ENCODE measurements around the gene FERD3L.
"Not testable (repeated sequence)": the region's sequence is repeated elsewhere in the genome, so short reads cannot be mapped to it uniquely, and the experiment has no call there.

FERD3L gene, protein sequence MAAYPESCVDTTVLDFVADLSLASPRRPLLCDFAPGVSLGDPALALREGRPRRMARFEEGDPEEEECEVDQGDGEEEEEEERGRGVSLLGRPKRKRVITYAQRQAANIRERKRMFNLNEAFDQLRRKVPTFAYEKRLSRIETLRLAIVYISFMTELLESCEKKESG

DNA sequence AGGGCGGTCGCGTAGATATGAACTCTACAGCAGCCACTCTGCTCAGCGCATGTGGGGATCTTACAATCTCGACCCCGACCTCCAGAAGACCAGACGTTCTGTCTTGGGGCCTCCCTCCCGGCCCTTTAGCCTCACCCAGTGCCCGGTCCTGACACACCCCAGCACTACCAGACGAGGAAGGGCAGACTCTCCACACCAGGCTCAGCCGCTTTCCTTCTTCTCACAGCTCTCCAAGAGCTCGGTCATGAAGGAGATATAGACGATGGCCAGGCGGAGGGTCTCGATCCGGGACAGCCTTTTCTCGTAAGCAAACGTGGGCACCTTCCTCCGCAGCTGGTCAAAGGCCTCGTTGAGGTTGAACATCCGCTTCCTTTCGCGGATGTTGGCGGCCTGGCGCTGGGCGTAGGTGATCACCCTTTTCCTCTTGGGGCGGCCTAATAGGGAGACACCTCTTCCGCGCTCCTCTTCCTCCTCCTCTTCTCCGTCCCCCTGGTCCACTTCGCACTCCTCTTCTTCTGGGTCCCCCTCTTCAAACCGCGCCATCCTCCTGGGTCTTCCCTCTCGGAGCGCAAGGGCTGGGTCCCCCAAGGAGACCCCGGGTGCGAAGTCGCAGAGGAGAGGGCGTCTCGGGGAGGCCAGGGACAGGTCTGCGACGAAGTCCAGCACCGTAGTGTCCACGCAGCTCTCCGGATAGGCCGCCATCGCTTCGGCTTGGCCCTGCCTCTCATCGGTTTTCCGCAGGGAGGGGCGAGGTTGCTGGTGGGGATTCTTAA lies at the start of gene FERD3L:
Gene FERD3L (minus strand): TSS at position 761 of the 773 bp plus-strand sequence. CDS start 59 bp downstream, at position 702.
- DNase-seq = no peak

DNA sequence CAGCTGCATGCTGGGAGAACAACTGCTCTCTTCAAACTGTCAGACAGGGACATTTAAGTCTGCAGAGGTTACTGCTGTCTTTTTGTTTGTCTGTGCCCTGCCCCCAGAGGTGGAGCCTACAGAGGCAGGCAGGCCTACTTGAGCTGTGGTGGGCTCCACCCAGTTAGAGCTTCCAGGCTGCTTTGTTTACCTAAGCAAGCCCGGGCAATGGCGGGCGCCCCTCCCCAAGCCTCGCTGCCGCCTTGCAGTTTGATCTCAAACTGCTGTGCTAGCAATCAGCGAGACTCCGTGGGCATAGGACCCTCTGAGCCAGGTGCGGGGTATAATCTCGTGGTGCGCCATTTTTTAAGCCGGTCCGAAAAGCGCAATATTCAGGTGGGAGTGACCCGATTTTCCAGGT lies 49.2 kb upstream of the FERD3L start:
- DNase-seq = not testable (repeated sequence)

GRCh38 chr7:19181634-19182033 lies 36.4 kb upstream of the FERD3L start:
- DNase-seq = no peak

DNA sequence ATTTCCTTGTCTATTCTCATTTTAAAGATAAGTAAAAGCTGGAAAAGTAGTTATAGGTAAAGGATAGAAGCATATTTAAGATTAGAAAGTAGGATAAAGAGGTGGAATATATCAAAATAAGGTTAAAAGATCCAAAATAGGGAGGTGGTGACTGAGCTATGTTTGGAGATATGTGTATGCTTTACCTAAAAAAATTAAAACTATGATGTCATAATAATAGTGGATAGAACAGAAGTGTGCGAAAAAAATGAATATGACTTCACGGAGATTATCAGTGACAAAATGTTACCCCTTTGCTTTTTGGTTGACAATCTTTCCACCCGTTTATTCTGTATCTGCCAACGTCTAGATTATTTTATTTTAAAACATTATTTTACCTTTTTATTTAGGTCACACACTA lies 33.4 kb upstream of the FERD3L start:
- DNase-seq = no peak

DNA sequence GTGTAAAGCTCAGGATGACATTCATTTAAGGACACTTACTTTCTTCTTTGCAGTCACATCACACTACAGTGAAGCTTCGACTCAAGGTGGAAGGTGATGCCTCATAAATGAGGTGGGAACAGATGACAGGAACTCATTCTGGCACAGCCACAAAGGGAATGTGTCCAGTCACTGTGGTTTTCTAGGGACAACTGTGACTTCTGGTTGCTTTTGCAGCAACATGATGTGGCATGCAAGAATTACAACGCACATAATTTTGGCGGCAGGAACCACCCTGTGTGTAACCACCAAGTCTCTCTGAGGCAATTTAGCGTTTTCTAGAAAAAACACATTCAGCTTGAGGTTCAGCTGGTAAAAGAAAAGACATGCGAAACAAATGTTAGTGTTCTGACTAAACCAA lies 32.0 kb upstream of the FERD3L start:
- no peak for DNase-seq

DNA sequence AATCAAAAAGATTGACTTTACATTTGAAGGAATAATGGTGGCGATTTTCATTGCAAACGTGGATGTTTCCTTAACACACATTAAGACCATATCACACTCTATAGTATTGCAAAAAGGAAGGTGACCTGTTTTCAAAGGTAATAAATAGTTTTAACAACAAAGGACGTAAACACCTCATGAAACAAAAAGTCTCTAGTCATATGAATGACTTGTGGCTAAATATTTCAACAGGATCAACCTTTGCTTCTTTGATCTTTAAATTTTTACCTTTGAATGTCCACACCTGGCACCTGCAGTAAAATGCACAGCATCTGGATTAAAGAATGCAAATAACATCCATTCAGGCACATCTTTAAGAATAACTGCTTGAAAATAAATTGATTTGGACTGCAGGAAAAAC lies 30.0 kb upstream of the FERD3L start:
- no peak for DNase-seq

GRCh38 chr7:19161671-19162070 lies 16.4 kb upstream of the FERD3L start:
- no peak for DNase-seq

- no peak for DNase-seq
Measured at GRCh38 chr7:19146699-19147098, 1.5 kb upstream of the FERD3L start.

DNA sequence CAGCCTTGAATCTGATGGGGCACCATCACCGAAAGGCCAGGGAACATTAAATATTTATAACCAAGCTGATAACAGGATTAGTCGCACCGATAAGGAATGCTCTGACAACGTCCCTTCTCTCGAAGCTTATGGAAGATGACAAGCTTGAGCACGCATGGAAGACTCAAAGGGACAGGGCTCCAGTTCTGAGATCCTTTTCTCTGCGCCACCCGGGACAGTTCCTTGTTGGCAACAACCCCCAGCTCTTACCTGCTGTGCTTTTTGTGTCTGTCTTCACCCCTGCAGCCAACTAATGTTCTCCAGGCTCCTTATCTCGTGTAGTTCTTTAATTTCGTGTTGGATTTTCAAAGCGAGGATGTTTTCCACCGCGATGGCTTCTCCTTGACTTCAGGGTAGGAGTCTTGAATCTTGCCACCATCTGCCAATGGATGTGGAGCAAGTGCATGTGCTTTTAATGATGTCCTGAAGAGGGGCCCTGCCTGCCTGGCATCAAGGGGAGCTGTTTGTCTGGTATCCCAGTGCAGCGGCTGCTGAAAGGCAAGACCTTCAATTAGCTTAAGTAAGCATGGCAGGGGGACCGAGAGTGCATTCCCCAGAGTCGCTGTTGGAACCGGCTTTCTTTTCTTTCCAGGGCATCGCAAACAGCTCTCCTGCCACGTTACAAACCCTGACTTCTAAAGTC lies 354 bp upstream of the FERD3L start:
- no peak for DNase-seq

- no peak for DNase-seq
Measured at GRCh38 chr7:19143881-19144574, 1.2 kb downstream of the FERD3L start.

DNA sequence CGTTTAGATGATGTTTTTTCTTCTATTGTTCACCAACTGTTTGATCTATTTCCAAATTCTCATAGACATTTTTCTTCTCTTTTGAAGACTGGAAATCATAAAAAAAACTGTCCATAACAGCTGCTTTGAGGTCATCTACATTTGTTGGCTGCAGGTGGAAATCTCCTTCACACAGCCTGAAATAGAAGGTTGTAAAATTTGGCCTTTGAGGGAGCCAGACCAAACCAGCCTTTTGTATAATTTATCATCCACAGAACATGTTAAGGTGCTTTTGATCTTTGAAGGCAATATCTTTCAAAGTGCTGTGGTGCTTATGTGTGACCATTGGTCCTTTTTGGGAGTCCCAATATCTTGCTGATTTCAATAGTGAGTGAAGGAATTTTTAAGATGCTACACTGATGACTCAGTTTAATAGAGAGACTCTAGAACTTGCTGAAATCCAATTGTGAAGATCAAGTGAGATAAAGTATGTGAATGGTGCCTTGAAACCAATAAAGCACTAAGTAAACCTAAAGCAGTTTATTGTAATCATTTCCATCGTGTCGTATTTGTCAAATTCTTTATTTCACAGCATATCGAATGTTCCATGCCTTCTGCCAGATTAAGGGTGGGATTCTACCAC lies 5.4 kb downstream of the FERD3L start:
- no peak for DNase-seq

- no peak for DNase-seq
Measured at GRCh38 chr7:19133886-19134285, 11.3 kb downstream of the FERD3L start.

- DNase-seq = no peak
Measured at GRCh38 chr7:19133390-19133789, 11.8 kb downstream of the FERD3L start.

- DNase-seq = no peak
Measured at GRCh38 chr7:19128856-19129255, 16.4 kb downstream of the FERD3L start.

- no peak for DNase-seq
Measured at GRCh38 chr7:19121977-19122588, 23.1 kb downstream of the FERD3L start.

DNA sequence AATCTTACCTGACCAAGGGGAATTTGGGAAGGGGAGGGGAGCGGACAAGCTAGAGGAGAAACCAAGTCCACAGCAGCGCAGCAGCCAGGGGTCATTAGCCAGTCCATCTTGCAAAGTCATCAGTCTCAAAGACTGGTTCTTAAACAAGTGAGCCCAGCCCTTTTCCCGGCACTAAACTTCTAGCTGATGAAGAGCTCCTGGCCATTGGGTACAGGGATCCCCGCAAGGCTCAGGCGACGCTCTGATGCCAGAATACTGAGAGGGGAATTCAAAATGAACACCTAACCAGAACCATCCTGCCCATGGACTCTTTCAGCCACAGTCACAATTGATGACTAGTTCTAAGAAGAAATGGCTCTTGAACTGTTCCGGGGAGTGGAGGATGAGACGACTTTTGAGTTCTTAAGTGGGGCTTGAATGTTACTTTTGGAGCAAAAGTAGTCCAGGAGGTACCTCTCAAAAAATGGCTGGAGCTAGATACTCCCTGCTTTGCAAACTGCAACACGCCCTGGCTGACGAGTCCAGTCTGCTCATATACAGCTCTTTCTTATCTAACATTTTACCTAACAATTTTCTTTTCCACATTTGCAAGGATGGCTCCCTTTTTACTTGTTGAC lies 25.2 kb downstream of the FERD3L start:
- DNase-seq = no peak

- DNase-seq = no peak
Measured at GRCh38 chr7:19119372-19119771, 25.8 kb downstream of the FERD3L start.

GRCh38 chr7:19118636-19119371 lies 26.4 kb downstream of the FERD3L start:
- no peak for DNase-seq

DNA sequence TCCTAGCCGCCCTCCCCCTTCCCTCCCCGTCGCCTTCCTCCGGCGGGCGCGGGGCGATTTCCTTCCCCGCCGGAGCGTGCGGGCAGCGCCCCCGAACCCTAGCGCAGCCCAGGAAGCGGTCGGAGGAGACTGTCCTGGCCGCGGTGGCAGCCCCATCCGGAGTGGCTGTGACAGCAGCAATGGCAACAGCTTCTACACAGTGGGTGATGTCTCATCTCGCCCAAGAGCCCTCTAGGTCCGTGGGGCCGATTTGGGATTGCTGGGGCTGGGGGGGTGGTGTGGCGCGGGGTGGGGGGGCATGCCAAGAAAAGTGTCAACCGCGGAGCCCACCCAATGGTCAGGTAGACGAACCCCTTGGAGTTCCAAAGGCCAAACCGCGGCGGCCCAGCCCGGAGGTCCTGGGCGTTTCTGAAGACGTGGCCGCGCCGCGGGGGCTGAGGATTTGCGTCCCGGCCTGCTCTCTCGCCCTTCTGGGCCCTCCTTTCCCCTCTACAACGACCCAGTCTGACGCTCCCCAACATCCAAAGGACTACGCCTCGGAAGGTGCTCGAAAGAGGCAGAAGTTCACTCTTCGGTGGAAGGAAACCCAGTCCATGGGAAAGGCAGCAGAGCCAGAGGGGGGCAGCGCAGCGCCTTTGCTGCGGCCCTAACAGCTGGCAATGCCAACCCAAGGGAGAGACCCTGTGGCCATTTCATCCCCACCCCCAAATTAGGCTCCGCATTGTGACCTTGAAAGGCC lies 27.2 kb downstream of the FERD3L start:
- no peak for DNase-seq

- DNase-seq = no peak
Measured at GRCh38 chr7:19117091-19117869, 27.9 kb downstream of the FERD3L start, which contains the start of gene TWIST1. TSS of gene TWIST1 (minus strand) at chr7:19117636. CDS start at chr7:19117321, 315 bp downstream.
